HepG2 (cell line): ENCODE measurements around the gene SLC22A23. TPM values are rescaled to one million over a fixed set of nuclear protein-coding genes. Genes with fewer than 3 reads are reported as not detected.

Source experiments
- HOXA9 ChIP-seq: sonication (generic); formaldehyde crosslinking; IDR thresholded peaks from 2 replicates; pipeline ENCODE4 v1.8.1; 2022; ENCODE audit warnings: missing genetic modification reagents, mild to moderate bottlenecking, moderate library complexity, borderline replicate concordance
- KDM6A ChIP-seq: IDR thresholded peaks from 2 replicates; pipeline ENCODE4 v1.6.1; 2016; ENCODE audit warnings: low read depth
- MEIS1 ChIP-seq: sonication (generic); formaldehyde crosslinking; IDR thresholded peaks from 2 replicates; pipeline ENCODE4 v1.9.0; 2021; ENCODE audit warnings: mild to moderate bottlenecking, missing genetic modification reagents, moderate library complexity, borderline replicate concordance
- NFRKB ChIP-seq: fragments of 450-650 bp; IDR thresholded peaks from 2 replicates; pipeline ENCODE4 v1.6.1; 2017
- RAD51 ChIP-seq: fragments of 450-650 bp; IDR thresholded peaks from 2 replicates; pipeline ENCODE4 v1.6.1; 2016; ENCODE audit warnings: borderline replicate concordance
- ZBTB20 ChIP-seq: sonication (generic); formaldehyde crosslinking; IDR thresholded peaks from 2 replicates; pipeline ENCODE4 v1.8.1; 2023; ENCODE audit warnings: missing genetic modification reagents, low read depth, mild to moderate bottlenecking, borderline replicate concordance
- ZIK1 ChIP-seq: sonication (generic); formaldehyde crosslinking; IDR thresholded peaks from 2 replicates; pipeline ENCODE4 v1.5.0; 2020; ENCODE audit warnings: mild to moderate bottlenecking, low read depth, missing genetic modification reagents, borderline replicate concordance
- ZNF274 ChIP-seq: sonication (generic); formaldehyde crosslinking; IDR thresholded peaks from 2 replicates; pipeline ENCODE4 v1.5.1; 2020; ENCODE audit warnings: mild to moderate bottlenecking, missing genetic modification reagents
- ZNF282 ChIP-seq: fragments of 450-650 bp; IDR thresholded peaks from 2 replicates; pipeline ENCODE4 v1.6.1; 2018; ENCODE audit not compliant: partially characterized antibody
- ZNF644 ChIP-seq: IDR thresholded peaks from 2 replicates; pipeline ENCODE4 v1.6.1; 2016; ENCODE audit warnings: low read depth
- ZSCAN30 ChIP-seq: sonication (generic); formaldehyde crosslinking; IDR thresholded peaks from 2 replicates; pipeline ENCODE4 v1.5.0; 2020; ENCODE audit warnings: mild to moderate bottlenecking, missing genetic modification reagents
- polyA plus RNA-seq, 8 experiments: library from polyadenylated mRNA; depleted of rRNA in 3 of 8; stranded (reverse) in 7 of 8; unstranded in 1 of 8; fragments of >200 nt; fragmentation: Illumina TruSeq in 4 of 8; extraction: Trizol in 4 of 8; gene quantifications; 2 replicates each; pipeline versions ENCODE4 v1.2.1 to v1.2.3, GENCODE V29; 2011 to 2016; ENCODE audit warnings: low read depth in 4 of 8, missing spikeins in 1 of 8, mixed read lengths in 1 of 8; ENCODE audit not compliant: insufficient read depth in 1 of 8
- total RNA-seq, 5 experiments: library from RNA; depleted of rRNA; stranded (reverse); fragments of >200 nt; fragmentation: Illumina TruSeq; extraction: Trizol; gene quantifications; 2 replicates each; pipeline ENCODE4 v1.2.3, GENCODE V29; 2016; ENCODE audit warnings: low read depth in 1 of 5
- TF ChIP-seq, protein P1 (sequence below): sonication (generic); formaldehyde crosslinking; IDR thresholded peaks from 2 replicates; pipeline ENCODE4 v1.4.0; 2020; ENCODE audit warnings: missing genetic modification reagents
- TF ChIP-seq, protein P2 (sequence below): sonication (generic); formaldehyde crosslinking; IDR thresholded peaks from 2 replicates; pipeline ENCODE4 v1.8.1; 2023; ENCODE audit warnings: missing genetic modification reagents, inconsistent platforms, borderline replicate concordance
- TF ChIP-seq, protein P3 (sequence below): sonication (generic); formaldehyde crosslinking; conservative IDR thresholded peaks from 2 replicates; pipeline ENCODE4 v1.4.0; 2020; ENCODE audit warnings: mild to moderate bottlenecking, missing genetic modification reagents, moderate library complexity
- TF ChIP-seq, protein P4 (sequence below): sonication (generic); formaldehyde crosslinking; IDR thresholded peaks from 2 replicates; pipeline ENCODE4 v1.4.0; 2020; ENCODE audit warnings: missing genetic modification reagents
- TF ChIP-seq, protein P5 (sequence below): sonication (generic); formaldehyde crosslinking; IDR thresholded peaks from 2 replicates; pipeline ENCODE4 v1.4.0; 2020; ENCODE audit warnings: missing genetic modification reagents, borderline replicate concordance

SLC22A23 gene
- total and polyA plus RNA-seq, 2 of the 13 experiments (the other 11 are each of a cell fraction or from before 2014, with no cell fraction given): 11.8 to 17.5 TPM

DNA sequence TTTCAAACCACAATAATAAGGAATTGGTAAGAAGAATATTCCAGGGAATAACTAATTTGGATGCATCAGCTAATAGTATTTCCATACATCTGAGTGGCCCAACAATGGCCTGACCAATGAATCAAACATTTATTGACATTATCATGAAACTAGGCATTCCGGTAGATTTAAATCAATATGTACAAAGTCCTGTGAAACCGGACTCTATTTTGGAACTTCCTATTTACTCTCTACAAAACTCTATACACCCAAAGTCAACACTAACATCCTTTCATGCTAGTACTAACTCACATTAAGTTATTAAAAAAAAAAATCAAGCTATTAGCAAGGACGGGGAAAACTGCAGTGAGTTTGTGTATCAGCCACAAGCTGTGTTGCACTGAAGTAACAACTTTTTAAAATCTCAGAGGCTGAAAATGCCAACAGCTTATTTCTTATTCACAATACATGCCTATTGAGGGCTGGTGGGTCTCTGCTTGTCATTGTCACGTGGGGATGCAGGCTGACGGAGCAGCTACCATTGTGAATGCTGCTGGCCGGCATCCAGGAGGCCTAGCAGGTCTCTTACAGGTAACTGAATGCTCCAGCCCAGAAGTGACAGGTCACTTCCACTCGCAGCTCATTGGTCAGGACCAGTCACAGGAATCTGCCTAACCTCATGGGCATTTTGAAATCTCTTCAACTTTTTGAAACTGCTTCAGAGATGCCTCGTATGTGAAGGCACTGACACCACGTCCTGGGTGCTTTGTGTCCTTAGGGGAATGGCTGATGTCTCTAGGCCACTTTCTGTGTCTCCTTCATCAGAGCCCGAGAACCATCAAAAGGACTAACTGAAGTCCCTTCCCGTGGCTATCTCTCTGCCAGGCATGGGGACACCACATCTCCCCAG lies 76.3 kb downstream of the SLC22A23 start (continued):
- no peak; the same call in 1 of the 2 replicates for TF ChIP-seq ZNF274 (CRISPR knock-in tag)
- TF ChIP-seq ZSCAN30 (CRISPR knock-in tag): no peak
- no peak for TF ChIP-seq ZNF282
- peak; percentile 80 for TF ChIP-seq RAD51
- TF ChIP-seq, protein P1, sequence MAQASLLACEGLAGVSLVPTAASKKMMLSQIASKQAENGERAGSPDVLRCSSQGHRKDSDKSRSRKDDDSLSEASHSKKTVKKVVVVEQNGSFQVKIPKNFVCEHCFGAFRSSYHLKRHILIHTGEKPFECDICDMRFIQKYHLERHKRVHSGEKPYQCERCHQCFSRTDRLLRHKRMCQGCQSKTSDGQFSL (CRISPR knock-in tag): no peak
- TF ChIP-seq HOXA9 (CRISPR knock-in tag): no peak
- TF ChIP-seq, protein P2, sequence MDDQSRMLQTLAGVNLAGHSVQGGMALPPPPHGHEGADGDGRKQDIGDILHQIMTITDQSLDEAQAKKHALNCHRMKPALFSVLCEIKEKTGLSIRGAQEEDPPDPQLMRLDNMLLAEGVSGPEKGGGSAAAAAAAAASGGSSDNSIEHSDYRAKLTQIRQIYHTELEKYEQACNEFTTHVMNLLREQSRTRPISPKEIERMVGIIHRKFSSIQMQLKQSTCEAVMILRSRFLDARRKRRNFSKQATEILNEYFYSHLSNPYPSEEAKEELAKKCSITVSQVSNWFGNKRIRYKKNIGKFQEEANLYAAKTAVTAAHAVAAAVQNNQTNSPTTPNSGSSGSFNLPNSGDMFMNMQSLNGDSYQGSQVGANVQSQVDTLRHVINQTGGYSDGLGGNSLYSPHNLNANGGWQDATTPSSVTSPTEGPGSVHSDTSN (CRISPR knock-in tag): no peak
- TF ChIP-seq NFRKB: no peak
- no peak for TF ChIP-seq ZIK1 (CRISPR knock-in tag)
- TF ChIP-seq, protein P3, sequence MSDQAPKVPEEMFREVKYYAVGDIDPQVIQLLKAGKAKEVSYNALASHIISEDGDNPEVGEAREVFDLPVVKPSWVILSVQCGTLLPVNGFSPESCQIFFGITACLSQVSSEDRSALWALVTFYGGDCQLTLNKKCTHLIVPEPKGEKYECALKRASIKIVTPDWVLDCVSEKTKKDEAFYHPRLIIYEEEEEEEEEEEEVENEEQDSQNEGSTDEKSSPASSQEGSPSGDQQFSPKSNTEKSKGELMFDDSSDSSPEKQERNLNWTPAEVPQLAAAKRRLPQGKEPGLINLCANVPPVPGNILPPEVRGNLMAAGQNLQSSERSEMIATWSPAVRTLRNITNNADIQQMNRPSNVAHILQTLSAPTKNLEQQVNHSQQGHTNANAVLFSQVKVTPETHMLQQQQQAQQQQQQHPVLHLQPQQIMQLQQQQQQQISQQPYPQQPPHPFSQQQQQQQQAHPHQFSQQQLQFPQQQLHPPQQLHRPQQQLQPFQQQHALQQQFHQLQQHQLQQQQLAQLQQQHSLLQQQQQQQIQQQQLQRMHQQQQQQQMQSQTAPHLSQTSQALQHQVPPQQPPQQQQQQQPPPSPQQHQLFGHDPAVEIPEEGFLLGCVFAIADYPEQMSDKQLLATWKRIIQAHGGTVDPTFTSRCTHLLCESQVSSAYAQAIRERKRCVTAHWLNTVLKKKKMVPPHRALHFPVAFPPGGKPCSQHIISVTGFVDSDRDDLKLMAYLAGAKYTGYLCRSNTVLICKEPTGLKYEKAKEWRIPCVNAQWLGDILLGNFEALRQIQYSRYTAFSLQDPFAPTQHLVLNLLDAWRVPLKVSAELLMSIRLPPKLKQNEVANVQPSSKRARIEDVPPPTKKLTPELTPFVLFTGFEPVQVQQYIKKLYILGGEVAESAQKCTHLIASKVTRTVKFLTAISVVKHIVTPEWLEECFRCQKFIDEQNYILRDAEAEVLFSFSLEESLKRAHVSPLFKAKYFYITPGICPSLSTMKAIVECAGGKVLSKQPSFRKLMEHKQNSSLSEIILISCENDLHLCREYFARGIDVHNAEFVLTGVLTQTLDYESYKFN (CRISPR knock-in tag): peak; percentile 99
- TF ChIP-seq, protein P4, sequence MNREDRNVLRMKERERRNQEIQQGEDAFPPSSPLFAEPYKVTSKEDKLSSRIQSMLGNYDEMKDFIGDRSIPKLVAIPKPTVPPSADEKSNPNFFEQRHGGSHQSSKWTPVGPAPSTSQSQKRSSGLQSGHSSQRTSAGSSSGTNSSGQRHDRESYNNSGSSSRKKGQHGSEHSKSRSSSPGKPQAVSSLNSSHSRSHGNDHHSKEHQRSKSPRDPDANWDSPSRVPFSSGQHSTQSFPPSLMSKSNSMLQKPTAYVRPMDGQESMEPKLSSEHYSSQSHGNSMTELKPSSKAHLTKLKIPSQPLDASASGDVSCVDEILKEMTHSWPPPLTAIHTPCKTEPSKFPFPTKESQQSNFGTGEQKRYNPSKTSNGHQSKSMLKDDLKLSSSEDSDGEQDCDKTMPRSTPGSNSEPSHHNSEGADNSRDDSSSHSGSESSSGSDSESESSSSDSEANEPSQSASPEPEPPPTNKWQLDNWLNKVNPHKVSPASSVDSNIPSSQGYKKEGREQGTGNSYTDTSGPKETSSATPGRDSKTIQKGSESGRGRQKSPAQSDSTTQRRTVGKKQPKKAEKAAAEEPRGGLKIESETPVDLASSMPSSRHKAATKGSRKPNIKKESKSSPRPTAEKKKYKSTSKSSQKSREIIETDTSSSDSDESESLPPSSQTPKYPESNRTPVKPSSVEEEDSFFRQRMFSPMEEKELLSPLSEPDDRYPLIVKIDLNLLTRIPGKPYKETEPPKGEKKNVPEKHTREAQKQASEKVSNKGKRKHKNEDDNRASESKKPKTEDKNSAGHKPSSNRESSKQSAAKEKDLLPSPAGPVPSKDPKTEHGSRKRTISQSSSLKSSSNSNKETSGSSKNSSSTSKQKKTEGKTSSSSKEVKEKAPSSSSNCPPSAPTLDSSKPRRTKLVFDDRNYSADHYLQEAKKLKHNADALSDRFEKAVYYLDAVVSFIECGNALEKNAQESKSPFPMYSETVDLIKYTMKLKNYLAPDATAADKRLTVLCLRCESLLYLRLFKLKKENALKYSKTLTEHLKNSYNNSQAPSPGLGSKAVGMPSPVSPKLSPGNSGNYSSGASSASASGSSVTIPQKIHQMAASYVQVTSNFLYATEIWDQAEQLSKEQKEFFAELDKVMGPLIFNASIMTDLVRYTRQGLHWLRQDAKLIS (CRISPR knock-in tag): no peak
- peak; percentile 55; the same call in 1 of the 2 replicates for TF ChIP-seq ZNF644 (CRISPR knock-in tag)
- TF ChIP-seq KDM6A: peak; percentile 98
- TF ChIP-seq, protein P5, sequence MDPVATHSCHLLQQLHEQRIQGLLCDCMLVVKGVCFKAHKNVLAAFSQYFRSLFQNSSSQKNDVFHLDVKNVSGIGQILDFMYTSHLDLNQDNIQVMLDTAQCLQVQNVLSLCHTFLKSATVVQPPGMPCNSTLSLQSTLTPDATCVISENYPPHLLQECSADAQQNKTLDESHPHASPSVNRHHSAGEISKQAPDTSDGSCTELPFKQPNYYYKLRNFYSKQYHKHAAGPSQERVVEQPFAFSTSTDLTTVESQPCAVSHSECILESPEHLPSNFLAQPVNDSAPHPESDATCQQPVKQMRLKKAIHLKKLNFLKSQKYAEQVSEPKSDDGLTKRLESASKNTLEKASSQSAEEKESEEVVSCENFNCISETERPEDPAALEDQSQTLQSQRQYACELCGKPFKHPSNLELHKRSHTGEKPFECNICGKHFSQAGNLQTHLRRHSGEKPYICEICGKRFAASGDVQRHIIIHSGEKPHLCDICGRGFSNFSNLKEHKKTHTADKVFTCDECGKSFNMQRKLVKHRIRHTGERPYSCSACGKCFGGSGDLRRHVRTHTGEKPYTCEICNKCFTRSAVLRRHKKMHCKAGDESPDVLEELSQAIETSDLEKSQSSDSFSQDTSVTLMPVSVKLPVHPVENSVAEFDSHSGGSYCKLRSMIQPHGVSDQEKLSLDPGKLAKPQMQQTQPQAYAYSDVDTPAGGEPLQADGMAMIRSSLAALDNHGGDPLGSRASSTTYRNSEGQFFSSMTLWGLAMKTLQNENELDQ (CRISPR knock-in tag): no peak; the same call in 1 of the 2 replicates
- peak; percentile 98; the same call in 1 of the 2 replicates for TF ChIP-seq ZBTB20
- TF ChIP-seq MEIS1: peak; percentile 80
